OCI-LY7 (cell line): ENCODE measurements around the gene CLCN2. TPM values are rescaled to one million over a fixed set of nuclear protein-coding genes. Genes with fewer than 3 reads are reported as not detected.

Experiments
- BruUV-seq: library from RNA; stranded (reverse); fragments of 400-500 nt; replicated peaks from 2 replicates; lab custom pipeline; 2021; lab: Mats Ljungman, UMichigan
- CTCF ChIA-PET: fragments of 300-600 bp; sonication (Branson Sonifier 250); formaldehyde crosslinking; loops from one replicate; lab custom pipeline; 2022; ENCODE audit warnings: antibody characterized with exemption; ENCODE audit not compliant: unreplicated experiment; lab: Charles Lee
- POLR2A ChIA-PET: fragments of 300-600 bp; sonication (Branson Sonifier 250); formaldehyde crosslinking; loops from one replicate; lab custom pipeline; 2022; ENCODE audit warnings: antibody characterized with exemption; lab: Charles Lee
- DNase-seq: peaks from one replicate; pipeline ENCODE4 v3.0.0-alpha.2; 2015; ENCODE audit warnings: low spot score
- H2AFZ ChIP-seq: fragments of 200-600 bp; sonication (generic), shearing (Covaris generic); 2 replicates; pipeline ENCODE4 v1.6.1; 2014; ENCODE audit warnings: mild to moderate bottlenecking, antibody characterized with exemption, low read length, moderate library complexity
- H3K27ac ChIP-seq: fragments of 200-600 bp; sonication (generic); 2 replicates; pipeline ENCODE4 v1.5.1; 2014; ENCODE audit warnings: mixed run types, low read depth, mild to moderate bottlenecking, moderate library complexity, low read length, inconsistent platforms; ENCODE audit not compliant: poor library complexity, severe bottlenecking
- H3K36me3 ChIP-seq: fragments of 200-600 bp; sonication (generic); 2 replicates; pipeline ENCODE4 v1.6.1; 2014; ENCODE audit warnings: mild to moderate bottlenecking, antibody characterized with exemption, low read length, moderate library complexity, mixed read lengths; ENCODE audit not compliant: insufficient read depth
- H3K4me1 ChIP-seq: fragments of 200-600 bp; sonication (generic); 2 replicates; pipeline ENCODE4 v1.5.1; 2014; ENCODE audit warnings: mild to moderate bottlenecking, low read length; ENCODE audit not compliant: insufficient read depth, poor library complexity, severe bottlenecking
- H3K4me2 ChIP-seq: fragments of 200-600 bp; sonication (generic); 2 replicates; pipeline ENCODE4 v1.6.1; 2014; ENCODE audit warnings: mild to moderate bottlenecking, low read length
- H3K4me3 ChIP-seq: fragments of 200-600 bp; sonication (generic); 2 replicates; pipeline ENCODE4 v1.5.1; 2014; ENCODE audit warnings: mild to moderate bottlenecking, low read depth, low read length; ENCODE audit not compliant: poor library complexity, severe bottlenecking
- H3K79me2 ChIP-seq: fragments of 200-600 bp; sonication (generic); 2 replicates; pipeline ENCODE4 v1.6.1; 2016; ENCODE audit warnings: low read depth, mild to moderate bottlenecking, low read length, moderate library complexity, mixed read lengths; ENCODE audit not compliant: insufficient read depth
- H3K9me2 ChIP-seq: fragments of 200-600 bp; sonication (generic); 2 replicates; pipeline ENCODE4 v1.6.1; 2016; ENCODE audit warnings: mild to moderate bottlenecking, low read length, mixed read lengths; ENCODE audit not compliant: insufficient read depth
- H3K9me3 ChIP-seq: fragments of 200-600 bp; sonication (generic); 2 replicates; pipeline ENCODE4 v1.6.1; 2014; ENCODE audit warnings: mild to moderate bottlenecking, mixed run types, low read length, mixed read lengths
- H4K20me1 ChIP-seq: fragments of 200-600 bp; sonication (generic); 2 replicates; pipeline ENCODE4 v1.6.1; 2014; ENCODE audit warnings: mild to moderate bottlenecking, antibody characterized with exemption, low read length, moderate library complexity, mixed read lengths; ENCODE audit not compliant: insufficient read depth
- CTCF ChIP-seq: fragments of 200-600 bp; sonication (generic); conservative IDR thresholded peaks from 2 replicates; pipeline ENCODE4 v1.5.1; 2014; ENCODE audit warnings: mild to moderate bottlenecking, antibody characterized with exemption, low read length, moderate library complexity, mixed read lengths
- EZH2phosphoT487 ChIP-seq: fragments of 200-600 bp; sonication (generic); IDR thresholded peaks from 2 replicates; pipeline ENCODE4 v1.6.1; 2018; ENCODE audit warnings: low read depth, borderline replicate concordance, mild to moderate bottlenecking, mixed run types, antibody characterized with exemption, low read length, moderate library complexity, mixed read lengths
- intact Hi-C: fragments of 100-400 bp; cut with micrococcal nuclease; formaldehyde crosslinking; loops from one replicate; pipeline ENCODE4 v1.10.0; 2022; ENCODE audit not compliant: unreplicated experiment
- total RNA-seq, 2 experiments: library from RNA; depleted of rRNA in 1 of 2; stranded (reverse); fragments of >200 nt in 1 of 2; shearing (Covaris generic) in 1 of 2; gene quantifications; 2 replicates each; pipeline ENCODE4 v1.2.3, GENCODE V29; 2014 to 2022

The CLCN2 gene
- total RNA-seq, 2 experiments from 2014 or later = 4.2 to 15.0 TPM

- TF ChIP-seq EZH2phosphoT487 = no peak
- peak; percentile 29; the same call in 1 of the 2 replicates for TF ChIP-seq CTCF
- intact Hi-C loops = no loop called here
- peaks cover 4% of the 10 kb centered on the region; the same call in 1 of the 2 replicates for H4K20me1 ChIP-seq
- no peaks in the 10 kb centered on the region for H3K79me2 ChIP-seq
- POLR2A ChIA-PET = no interaction called here
- no peak overlapping the region for H3K27ac ChIP-seq
- TSS peak; percentile 88 for BruUV-seq
- CTCF ChIA-PET = no interaction called here
- no peak overlapping the region for H3K4me3 ChIP-seq
- H3K9me3 ChIP-seq = no peaks in the 10 kb centered on the region
- H3K4me1 ChIP-seq = peaks cover 8% of the 10 kb centered on the region
- H3K9me2 ChIP-seq = no peaks in the 10 kb centered on the region
- no peak overlapping the region for H2AFZ ChIP-seq
- no peak overlapping the region for H3K4me2 ChIP-seq
- peaks cover 58% of the 10 kb centered on the region for H3K36me3 ChIP-seq
- no peak for DNase-seq
Observed at GRCh38 chr3:184334470-184335158, 26.8 kb downstream of the CLCN2 start.

- no peak overlapping the region for H3K4me3 ChIP-seq
- H3K9me3 ChIP-seq = no peaks in the 10 kb centered on the region
- peaks cover 67% of the 10 kb centered on the region for H3K36me3 ChIP-seq
- H3K4me1 ChIP-seq = peaks cover 8% of the 10 kb centered on the region
- no peak overlapping the region for H3K27ac ChIP-seq
- intact Hi-C loops = no loop called here
- H3K4me2 ChIP-seq = no peak overlapping the region
- no peak overlapping the region for H2AFZ ChIP-seq
- H4K20me1 ChIP-seq = peaks cover 4% of the 10 kb centered on the region; the same call in 1 of the 2 replicates
- H3K9me2 ChIP-seq = no peaks in the 10 kb centered on the region
- BruUV-seq = no TSS peak
- CTCF ChIA-PET = no interaction called here
- POLR2A ChIA-PET = no interaction called here
- no peak for DNase-seq
- TF ChIP-seq CTCF (no peak), EZH2phosphoT487 (no peak)
- H3K79me2 ChIP-seq = no peaks in the 10 kb centered on the region
Observed at GRCh38 chr3:184333700-184334099, 27.7 kb downstream of the CLCN2 start.

- ChIA-PET CTCF (no interaction called here), POLR2A (no interaction called here)
- Histone ChIP-seq H3K4me3 (no peak overlapping the region), H4K20me1 (peaks cover 4% of the 10 kb centered on the region; the same call in 1 of the 2 replicates), H2AFZ (no peak overlapping the region), H3K36me3 (peaks cover 73% of the 10 kb centered on the region), H3K79me2 (no peaks in the 10 kb centered on the region), H3K9me3 (no peaks in the 10 kb centered on the region), H3K27ac (no peak overlapping the region), H3K4me2 (no peak overlapping the region), H3K4me1 (peaks cover 8% of the 10 kb centered on the region), H3K9me2 (no peaks in the 10 kb centered on the region)
- TF ChIP-seq CTCF = no peak
- TF ChIP-seq EZH2phosphoT487 = no peak
- BruUV-seq = TSS peak; percentile 23
- intact Hi-C loops = no loop called here
- no peak for DNase-seq
Observed at GRCh38 chr3:184333190-184333589, 28.2 kb downstream of the CLCN2 start.
